Measurements from ENCODE around the gene DUSP22. TPM values are rescaled to one million over a fixed set of nuclear protein-coding genes. Genes with fewer than 3 reads are reported as not detected.

Gene DUSP22
- total RNA-seq, 1 experiment from 2014 or later, result 25.0 TPM

DNA sequence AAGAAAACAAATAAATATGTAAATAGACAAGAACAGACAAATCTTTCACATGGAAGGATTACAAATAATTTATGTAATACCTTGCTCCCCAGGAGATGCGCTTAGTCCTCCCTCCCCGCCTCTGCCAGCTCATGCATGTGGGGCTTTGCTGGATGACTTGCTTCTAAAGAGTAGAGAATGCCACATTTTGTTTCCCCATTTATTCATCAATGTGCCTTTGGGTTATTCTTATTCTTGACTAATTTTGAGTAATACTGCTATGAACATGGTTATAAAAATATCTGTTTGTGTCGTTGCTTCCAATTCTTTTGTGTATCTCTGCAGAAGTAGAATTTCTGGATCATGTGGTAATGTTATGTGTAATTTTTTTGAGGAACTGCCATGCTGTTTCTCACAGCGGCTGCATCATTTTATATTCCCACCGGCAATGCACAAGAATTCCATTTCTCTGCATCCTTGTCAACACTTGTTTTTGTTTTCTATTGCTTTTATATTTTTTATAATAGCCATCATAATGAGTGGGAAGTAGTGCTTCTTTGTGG is 23.8 kb upstream of the DUSP22 start:
- no peak overlapping the region for H2AFZ ChIP-seq (ENCODE audit: low read length)
- H3K23ac ChIP-seq (ENCODE audit: insufficient read length, low read depth, low read length), result no peak overlapping the region
- H4K5ac ChIP-seq (ENCODE audit: insufficient read length, low read depth, low read length), result no peak overlapping the region
- no peaks in the 10 kb centered on the region for H3K79me2 ChIP-seq (ENCODE audit: insufficient read depth, low read length)
- H3K18ac ChIP-seq (ENCODE audit: insufficient read length, low read depth, low read length), result no peak overlapping the region
- H3K4me2 ChIP-seq (ENCODE audit: insufficient read depth, insufficient read length, low read length), result no peak overlapping the region
- H2BK15ac ChIP-seq (ENCODE audit: low read depth, low read length), result no peak overlapping the region
- Mint-ChIP-seq H3K36me3 (ENCODE audit: insufficient read depth in 1 of 3, low read depth in 3 of 3) (no peaks in the 10 kb centered on the region), H3K4me3 (no peak overlapping the region), H3K27me3 (ENCODE audit: low read depth) (no peaks in the 10 kb centered on the region; the same call in 1 of the 2 replicates), H3K27ac (no peak overlapping the region), H3K9me3 (peaks cover 27 to 51% of the 10 kb centered on the region in 2 experiments), H3K4me1 (no peaks in the 10 kb centered on the region)
- no peak overlapping the region for H3K14ac ChIP-seq (ENCODE audit: insufficient read depth, low read length)
- H4K91ac ChIP-seq (ENCODE audit: insufficient read length, low read depth, low read length), result no peak overlapping the region
- no peak overlapping the region for H3T11ph ChIP-seq (ENCODE audit: low read length)
- TF ChIP-seq, protein P1, sequence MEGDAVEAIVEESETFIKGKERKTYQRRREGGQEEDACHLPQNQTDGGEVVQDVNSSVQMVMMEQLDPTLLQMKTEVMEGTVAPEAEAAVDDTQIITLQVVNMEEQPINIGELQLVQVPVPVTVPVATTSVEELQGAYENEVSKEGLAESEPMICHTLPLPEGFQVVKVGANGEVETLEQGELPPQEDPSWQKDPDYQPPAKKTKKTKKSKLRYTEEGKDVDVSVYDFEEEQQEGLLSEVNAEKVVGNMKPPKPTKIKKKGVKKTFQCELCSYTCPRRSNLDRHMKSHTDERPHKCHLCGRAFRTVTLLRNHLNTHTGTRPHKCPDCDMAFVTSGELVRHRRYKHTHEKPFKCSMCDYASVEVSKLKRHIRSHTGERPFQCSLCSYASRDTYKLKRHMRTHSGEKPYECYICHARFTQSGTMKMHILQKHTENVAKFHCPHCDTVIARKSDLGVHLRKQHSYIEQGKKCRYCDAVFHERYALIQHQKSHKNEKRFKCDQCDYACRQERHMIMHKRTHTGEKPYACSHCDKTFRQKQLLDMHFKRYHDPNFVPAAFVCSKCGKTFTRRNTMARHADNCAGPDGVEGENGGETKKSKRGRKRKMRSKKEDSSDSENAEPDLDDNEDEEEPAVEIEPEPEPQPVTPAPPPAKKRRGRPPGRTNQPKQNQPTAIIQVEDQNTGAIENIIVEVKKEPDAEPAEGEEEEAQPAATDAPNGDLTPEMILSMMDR (conservative IDR thresholded peaks at IDR 0.05), result no peak
- H3K9me3 ChIP-seq (ENCODE audit: control insufficient read depth, low read depth, low read length), result peaks cover under 1% of the 10 kb centered on the region
- H3K79me1 ChIP-seq (ENCODE audit: insufficient read depth, low read depth, low read length, poor library complexity, severe bottlenecking), result no peaks in the 10 kb centered on the region
- H4K8ac ChIP-seq (replicated peaks; ENCODE audit: insufficient read length, low read depth, low read length), result no peak overlapping the region
- no peaks in the 10 kb centered on the region for H3K4me1 ChIP-seq (ENCODE audit: insufficient read depth, low read length)
- no peak overlapping the region for H3K27ac ChIP-seq (ENCODE audit: insufficient read length, low read depth, low read length)
- no peak overlapping the region for H3K56ac ChIP-seq (ENCODE audit: insufficient read length, low read depth, low read length)
- WGBS (ENCODE audit: extremely low coverage, insufficient read length, low lambda C conversion rate), result no CpG with 5 or more reads among the region's 5 CpGs
- H3K23me2 ChIP-seq (ENCODE audit: insufficient read length, low read depth, low read length, poor library complexity, severe bottlenecking), result no peaks in the 10 kb centered on the region
- H2BK120ac ChIP-seq (ENCODE audit: low read depth, low read length, poor library complexity, severe bottlenecking), result no peak overlapping the region
- DNase-seq, result no peak
- H2BK12ac ChIP-seq (ENCODE audit: insufficient read length, low read depth, low read length), result no peak overlapping the region
- H3K9ac ChIP-seq (ENCODE audit: extremely low read depth, insufficient read length, low read length), result no peak overlapping the region
- no peaks in the 10 kb centered on the region for H4K20me1 ChIP-seq (ENCODE audit: control insufficient read depth, insufficient read depth, insufficient read length)
- no peak overlapping the region for H2AK5ac ChIP-seq (ENCODE audit: insufficient read length, low read length)
- no peaks in the 10 kb centered on the region for H3K27me3 ChIP-seq (ENCODE audit: insufficient read depth, low read length)
- H2BK20ac ChIP-seq (ENCODE audit: low read depth, low read length, poor library complexity, severe bottlenecking), result no peak overlapping the region
- H2BK5ac ChIP-seq (ENCODE audit: insufficient read length, low read length), result no peak overlapping the region
- no peak overlapping the region for H3K4ac ChIP-seq (ENCODE audit: low read depth, low read length)

Measured in H9 (cell line).